Right ventricle myocardium inferior (tissue), 1 donor: ENCODE data around the gene PLLP. TPM values are rescaled to one million over a fixed set of nuclear protein-coding genes. Genes with fewer than 3 reads are reported as not detected.
"Not testable (repeated sequence)": the region's sequence is repeated elsewhere in the genome, so short reads cannot be mapped to it uniquely, and the experiment has no call there.

Experiments
- ATAC-seq: fragments of 200-7000 bp; cut with Tn5 transposase; one replicate; pipeline ENCODE4 v1.9.1; 2020; ENCODE audit warnings: mild to moderate bottlenecking, moderate library complexity
- DNase-seq: peaks from one replicate; pipeline ENCODE4 v3.0.0; 2021; ENCODE audit errors: missing footprints
- intact Hi-C: fragments of 100-400 bp; cut with DNase I; formaldehyde crosslinking; loops from one replicate; pipeline ENCODE4 v1.11.0; 2022
- total RNA-seq: library from RNA; stranded (reverse); fragmentation: NEBNext Ultra II Directional; extraction: Animal tissue kit (Norgen Biotek cat#: 25700); gene quantifications from one replicate; pipeline ENCODE4 v1.2.1, GENCODE V29; 2021
- donor health status: DM: no; HTN: yes; CAD: no; lungs with severe emphysema.

Gene PLLP
- total RNA-seq, 1 donor from 2014 or later, result 3.4 TPM

DNA sequence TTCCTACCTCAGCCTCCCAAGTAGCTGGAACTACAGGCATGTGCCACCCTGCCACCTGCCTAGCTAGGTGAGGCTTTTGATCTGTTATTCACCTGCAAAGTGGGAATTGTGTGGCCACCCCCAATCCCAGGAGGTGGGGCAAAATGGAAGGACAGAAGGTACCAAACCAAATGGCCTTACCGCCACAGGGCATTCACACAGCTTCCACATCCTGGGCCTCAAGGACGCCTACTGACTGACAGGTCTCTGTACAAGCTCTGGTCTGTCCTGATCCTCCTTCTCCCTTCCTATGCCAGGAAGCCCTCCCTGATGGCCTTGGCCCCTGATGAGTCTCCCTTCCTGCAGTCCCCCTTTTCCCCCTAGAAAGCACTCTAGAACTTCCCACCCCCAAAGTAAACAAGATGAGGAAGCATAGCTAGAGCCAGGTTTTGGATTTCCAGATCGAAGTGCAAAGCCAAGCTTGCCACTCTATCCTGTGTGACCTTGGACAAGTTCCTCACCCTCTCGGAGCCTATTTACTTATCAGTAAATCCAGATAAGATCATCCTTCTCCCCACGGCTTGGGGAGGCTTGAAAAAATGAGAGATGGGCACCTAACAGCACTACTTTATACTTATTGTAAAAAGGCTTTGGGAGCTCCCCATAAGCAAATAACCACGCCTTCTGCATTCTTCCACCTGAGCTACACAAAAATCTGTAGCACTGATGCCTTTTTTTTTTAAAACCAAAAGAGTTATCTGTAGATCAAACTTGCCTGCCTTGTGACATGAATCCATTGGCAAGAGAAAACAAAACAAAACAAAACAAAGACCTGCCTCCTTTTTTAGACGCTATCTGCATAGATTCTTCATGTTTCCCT lies 4.5 kb downstream of the PLLP start:
- intact Hi-C loops, result no loop called here
- ATAC-seq, result no peak
- DNase-seq, result no peak

DNA sequence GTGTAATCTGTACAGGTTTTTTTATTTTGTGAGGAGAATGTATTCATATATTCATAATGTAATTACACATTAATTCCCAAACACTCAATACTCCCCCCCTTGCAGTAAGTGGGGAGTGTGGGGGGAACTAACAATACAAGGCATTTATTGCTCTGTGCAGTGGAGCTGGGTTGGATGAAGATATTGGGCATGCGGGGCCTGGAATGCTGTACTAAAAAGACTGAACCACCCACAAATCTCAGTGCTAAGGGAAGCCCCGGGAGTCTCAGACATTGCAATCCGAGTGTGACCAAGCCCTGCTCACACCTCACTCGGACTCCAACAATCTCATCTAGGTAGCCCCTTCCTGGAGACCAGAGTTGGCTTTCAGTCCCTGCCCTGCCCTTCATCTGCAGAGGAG lies 6.0 kb downstream of the PLLP start:
- intact Hi-C loops, result no loop called here
- ATAC-seq (no peak), DNase-seq (no peak)

DNA sequence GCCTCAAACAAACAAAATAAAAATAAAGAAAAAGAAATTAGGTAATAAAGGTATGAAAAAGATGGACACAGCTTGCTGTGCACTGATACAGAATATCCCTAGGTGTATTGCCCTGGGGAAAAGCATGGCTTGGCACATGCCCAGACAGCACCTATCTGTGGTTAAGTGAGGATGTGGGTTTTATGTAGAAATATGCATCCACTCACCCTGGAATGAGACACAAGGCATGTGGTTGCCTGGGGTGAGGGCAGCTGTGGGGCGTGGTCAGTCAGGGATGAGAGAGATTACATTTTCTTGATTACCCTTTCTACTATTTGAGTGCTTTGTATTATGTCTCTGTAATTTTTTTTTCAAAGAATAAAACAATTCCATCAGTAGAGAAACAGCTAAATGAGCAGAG lies 6.9 kb downstream of the PLLP start:
- DNase-seq (no peak), ATAC-seq (no peak)
- intact Hi-C loops, result no loop called here

DNA sequence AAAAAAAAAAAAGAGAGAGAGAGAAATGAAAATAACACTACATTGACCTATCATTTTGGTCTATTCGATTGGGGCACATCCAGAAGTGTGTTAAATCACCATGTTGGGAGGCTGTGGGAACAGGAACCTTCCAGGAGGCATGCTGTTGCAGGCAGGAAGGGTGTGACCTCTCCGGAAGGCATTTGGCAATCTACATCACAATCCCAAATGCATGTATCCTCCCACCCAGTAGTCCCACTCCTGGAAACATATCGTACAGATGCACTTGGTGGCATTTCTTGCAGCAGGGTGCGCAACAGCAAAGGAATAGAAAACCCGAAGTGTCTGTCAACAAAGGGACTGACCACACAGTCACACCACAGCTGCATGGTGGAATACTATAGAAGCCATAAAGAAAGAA lies 7.9 kb downstream of the PLLP start:
- no peak for DNase-seq
- ATAC-seq, result peak; percentile 56
- intact Hi-C loops, result no loop called here

DNA sequence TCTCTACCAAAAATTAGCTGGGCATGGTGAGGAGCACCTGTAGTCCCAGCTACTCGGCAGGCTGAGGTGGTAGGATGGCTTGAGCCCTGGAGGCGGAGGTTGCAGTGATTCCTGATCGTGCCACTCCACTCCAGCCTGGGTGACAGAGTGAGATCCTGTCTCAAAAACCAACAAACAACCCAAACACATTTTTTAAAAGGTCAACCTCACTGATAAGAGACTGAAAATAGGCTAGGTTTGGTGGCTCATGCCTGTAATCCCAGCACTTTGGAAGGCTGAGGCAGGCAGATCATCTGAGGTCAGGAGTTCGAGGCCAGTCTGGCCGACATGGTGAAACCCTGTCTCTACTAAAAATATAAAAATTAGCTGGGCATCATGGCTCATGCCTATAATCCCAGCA lies 8.5 kb downstream of the PLLP start:
- ATAC-seq, intact Hi-C loops, DNase-seq: not testable (repeated sequence)

DNA sequence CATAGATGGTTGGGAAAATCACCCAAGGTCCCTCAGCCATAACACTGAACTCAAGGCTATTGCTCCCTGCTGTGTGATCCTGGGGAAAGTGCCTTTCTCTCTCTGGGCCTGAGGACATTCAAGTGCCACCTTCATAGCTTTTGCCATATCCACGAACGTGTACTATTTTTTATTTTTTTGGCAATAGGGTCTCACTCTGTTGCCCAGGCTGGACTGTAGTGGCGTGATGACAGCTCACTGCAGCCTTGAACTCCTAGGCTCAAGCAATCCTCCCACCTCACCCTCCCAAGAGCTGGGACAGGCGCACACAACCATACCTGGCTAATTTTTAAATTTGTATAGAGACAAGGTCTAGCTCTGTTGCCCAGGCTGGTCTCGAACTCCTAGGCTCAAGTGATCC lies 10.6 kb downstream of the PLLP start:
- no peak for DNase-seq
- intact Hi-C loops, result no loop called here
- ATAC-seq, result no peak

DNA sequence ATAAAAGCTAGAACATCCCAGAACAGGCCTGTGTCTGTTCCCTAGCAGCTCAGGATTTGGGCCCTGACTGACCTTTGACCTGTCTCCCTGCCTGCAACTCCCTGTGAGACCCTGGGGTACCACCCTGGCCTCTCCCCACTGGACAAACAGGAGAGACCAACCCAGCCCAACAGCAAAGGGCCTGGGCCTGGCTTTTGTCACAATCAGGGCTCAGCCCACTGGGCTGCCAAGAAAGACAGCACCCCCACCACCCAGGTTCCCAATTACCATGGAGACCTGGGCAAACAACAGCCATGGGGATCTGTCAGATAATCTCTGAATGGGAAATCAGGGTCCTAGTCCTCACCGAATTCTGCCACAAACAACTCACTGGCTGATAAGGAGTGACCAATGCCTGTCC lies 11.1 kb downstream of the PLLP start:
- DNase-seq (no peak), ATAC-seq (no peak)

DNA sequence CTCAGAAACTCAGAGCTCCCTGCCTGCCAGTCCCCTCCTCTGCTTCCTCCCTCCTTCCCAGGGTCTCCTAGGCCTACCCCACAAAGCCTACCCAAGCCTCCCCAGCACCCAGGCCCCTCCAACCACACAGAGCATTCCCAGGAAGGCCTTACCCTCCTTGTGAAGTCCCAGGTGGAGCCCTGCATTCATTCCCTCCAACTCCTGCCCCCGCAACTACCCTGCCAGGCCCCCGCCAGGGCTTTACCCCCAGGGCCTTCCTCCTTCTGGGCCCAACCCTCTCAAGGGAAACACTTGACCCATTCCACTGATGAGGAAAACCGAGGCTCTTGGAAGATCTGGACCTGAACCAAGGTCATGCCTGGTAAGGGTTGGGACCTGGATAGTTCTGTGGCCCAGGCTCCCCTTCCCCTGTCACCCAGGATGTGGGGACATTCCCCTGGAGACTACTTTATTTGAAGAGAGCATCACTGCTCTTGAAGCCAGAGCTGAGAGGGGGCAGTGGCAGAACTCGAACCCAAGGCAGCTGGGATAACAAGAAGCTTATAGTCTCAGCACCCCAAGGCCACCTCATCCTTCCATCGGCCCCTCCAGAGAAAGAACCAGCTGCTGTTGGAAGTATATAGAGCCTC lies 12.5 kb downstream of the PLLP start:
- no peak for DNase-seq
- no peak for ATAC-seq
- intact Hi-C loops, result no loop called here

More for the DNA sequence above, 11.1 kb downstream of the PLLP start:
- intact Hi-C loops, result no loop called here

DNA sequence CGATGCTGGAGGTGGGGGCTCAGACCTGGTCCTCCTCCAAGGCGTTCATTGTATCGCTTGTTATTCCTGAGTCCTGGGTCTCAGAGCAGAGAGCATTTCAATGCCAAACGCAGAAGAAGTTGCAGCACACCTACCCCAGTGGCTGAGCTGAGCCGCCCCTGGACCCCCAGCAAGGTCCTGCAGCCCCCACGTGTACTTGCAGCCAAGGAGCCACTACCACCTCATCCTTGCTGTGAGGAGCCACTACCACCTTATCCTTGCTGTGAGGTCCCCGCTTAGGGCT lies 13.5 kb downstream of the PLLP start:
- no peak for ATAC-seq
- intact Hi-C loops, result no loop called here
- DNase-seq, result no peak

DNA sequence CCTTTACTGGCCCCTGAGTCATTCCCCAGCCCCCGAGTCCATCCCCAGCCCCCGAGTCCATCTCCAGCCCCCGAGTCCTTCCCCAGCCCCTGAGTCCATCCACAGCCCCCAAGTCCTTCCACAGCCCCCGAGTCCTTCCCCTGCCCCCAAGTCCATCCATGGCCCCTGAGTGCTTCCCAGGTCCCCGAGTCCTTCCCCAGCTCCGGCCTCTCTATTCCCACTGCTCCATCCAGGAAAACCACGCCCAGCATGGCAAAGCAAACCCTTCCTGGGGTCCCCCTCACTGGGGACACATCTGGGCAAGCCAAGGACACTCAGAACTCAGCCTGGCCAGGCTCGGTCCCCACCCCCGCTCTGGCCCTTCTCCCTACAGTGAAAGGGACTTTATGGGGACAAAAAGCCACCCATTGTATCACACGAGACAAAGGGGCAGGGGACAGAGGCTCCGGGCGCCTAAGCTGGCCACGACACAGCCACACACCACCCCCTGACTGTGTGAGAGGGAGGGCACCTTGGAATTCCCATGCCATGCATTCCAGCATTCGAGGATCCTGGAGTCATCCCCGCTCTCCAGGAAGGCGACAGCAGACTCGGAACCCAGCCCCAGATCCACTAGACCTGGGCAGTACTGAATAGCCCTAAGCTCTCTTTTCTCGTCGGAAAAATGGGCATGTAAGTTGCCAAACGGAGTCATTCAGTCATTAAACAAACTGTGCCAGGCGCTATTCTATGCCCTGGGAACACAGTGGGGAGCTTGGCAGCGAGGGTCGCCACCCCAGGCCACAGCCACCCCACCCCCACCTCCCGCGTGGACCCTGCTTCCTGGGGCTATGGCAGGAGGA lies 14.0 kb downstream of the PLLP start:
- no peak for DNase-seq
- intact Hi-C loops, result no loop called here
- no peak for ATAC-seq

DNA sequence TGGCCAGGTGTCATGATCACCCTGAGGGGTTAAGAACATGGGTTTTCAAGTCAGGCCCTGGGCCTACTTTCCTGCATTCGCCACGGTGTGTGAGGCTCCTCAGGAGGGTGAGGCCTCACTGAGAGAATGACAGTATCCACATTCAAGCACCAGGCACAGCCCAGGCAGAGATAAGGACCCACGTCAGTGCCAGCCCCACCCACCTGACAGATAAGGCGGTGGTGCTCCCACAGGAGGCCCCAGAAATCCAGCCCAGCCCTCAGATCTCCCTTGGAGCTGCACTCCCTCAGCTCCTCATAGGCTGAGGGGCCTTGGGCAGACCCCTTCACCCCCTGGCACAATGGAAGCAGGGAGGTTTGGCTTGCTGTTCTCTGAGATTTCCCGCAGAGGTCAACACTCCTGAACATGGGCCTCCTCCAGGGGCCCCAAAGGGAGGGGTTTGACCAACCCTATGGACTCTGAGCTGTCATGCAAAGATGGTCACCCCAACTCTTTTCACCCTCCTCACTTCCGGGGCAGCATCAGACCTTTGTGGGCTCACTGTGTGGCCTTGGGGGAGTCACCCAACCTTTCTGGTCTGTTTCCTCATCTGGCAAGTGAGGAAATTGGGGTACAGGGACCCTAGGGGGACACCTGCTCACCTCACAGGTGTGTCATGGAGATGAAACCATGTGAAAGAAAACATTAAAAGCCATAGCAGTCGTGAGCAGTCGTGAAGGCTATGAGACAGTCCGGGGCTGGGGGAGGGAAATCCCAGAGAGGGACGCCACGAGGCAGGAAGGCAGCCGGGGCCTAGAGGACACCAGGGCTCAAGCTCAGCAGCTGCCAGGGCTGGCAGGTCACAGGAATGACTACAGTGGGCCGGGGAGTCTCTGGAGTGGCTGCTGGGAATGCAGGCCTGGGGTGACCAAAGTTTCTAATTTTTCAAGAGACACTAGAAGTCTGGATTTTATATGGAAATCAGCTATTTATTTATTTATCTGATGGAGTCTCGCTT lies 15.4 kb downstream of the PLLP start:
- intact Hi-C loops, result no loop called here
- peak; percentile 73 for DNase-seq
- peak; percentile 70 for ATAC-seq

DNA sequence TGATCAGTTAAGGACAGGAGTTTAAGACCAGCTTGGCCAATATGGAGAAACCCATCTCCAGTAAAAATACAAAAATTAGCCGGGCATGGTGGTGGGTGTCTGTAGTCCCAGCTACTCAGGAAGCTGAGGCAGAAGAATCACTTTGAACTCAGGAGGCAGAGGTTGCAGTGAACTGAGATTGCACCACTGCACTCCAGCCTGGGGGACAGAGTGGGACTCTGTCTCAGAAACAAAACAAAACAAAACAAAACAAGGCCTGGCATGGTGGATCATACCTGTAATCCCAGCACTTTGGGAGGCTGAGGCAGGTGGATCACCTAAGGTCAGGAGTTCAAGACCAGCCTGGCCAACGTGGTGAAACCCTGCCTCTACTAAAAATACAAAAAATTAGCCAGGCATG lies 17.1 kb downstream of the PLLP start:
- intact Hi-C loops, ATAC-seq, DNase-seq: not testable (repeated sequence)

DNA sequence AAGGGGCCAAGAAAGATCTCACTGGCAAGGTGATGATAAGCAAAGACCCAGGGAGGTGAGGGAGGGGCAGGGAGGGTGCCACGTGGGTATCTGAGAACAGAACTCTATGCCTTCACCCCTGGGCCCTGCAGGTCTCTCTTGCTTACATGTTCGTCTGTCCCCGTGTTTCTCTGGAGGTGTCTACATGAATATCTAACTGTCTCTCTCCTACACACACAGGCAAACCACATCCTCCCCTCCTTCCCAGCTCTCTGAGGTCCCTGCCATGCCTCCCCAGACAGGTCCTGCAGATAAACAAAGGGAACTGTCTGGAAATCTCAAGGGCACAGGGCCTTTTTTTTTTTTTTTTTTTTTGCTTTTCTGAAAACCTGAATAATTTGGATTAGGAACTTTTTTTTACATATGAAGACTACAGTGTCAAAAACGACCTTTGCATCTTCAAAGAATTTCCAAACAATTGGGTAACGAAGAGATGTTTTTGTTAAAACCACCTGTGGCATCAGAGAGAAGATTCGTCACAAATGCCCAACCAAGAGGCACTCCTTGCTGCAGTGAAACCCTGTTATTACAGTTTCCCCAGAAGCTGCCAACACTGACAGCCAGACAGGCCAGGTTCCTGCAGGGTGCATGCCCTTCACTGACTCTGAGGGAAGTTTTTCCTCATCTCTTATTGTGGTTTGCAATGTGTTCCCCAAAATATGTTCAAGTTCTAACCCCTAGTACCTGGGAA lies 17.8 kb downstream of the PLLP start:
- intact Hi-C loops, result no loop called here
- no peak for DNase-seq
- peak; percentile 29 for ATAC-seq

DNA sequence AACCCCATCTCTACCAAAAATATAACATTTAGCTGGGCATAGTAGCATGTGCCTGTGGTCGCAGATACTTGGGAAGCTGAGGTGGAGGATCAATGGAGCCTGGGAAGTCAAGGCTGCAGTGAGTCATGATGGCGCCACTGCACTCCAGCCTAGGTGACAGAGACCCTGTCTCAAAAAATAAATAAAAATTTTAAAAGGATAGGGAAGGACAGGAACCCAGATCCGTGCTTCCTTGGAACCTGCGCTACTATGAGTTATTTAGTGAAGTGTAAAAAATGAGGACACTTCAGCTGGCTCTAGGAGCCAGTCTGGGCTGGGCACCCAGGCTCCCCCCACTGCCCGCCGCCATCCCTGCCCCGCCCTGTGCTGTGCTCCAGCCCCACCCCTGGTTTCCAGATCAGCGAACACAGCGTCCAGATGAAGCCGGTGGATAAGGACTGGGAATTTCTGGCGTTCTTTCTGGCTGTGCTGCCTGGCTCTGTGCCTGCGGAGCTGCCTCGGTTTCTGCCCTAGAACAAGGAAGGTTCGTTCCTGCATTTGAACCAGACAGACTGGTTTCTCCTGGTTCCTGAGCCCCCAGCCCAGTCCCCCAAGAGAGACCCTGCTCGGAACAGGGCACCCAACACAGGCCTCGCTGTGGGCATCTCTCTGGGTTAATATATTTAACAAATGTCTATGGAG lies 18.5 kb downstream of the PLLP start:
- intact Hi-C loops, result no loop called here
- peak; percentile 80 for DNase-seq
- ATAC-seq, result peak; percentile 89

DNA sequence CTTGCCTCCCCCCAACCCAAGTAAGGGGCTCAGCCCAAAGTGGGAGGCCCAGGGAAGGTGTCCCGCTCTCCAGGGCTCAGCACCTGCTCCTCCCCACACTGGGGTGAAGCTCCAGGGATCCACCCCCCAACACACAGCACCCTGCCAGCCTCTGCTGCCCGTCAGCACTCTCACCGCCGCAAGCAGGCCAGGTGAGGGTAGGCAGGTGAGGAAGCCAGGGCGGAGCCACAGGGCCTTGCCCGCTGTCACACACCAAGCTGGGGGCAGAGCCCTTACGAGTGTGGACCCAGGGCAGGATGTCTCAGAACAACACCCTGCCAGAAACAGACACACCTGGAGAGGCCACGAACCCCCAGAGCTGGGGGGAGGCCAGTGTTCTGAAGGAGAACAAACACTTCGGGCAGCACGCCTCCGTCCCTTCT lies 19.5 kb downstream of the PLLP start:
- DNase-seq (peak; percentile 63), ATAC-seq (no peak)
- intact Hi-C loops, result no loop called here

DNA sequence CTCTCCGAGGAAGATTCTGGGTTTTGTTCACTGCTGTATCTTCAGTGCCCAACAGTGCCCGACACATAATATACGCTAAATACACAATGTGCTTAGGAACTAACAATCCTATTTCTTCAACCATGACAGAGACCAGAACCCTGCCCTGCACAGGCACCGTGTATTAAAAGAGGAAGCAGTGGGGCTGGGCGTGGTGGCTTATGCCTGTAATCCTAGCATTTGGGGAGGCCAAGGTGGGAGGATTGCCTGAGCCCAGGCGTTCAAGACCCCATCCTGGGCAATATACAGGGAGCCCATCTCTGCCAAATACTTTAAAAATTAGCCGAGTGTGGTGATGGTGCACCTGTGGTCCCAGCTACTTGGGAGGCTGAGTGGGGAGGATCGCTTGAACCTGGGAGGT lies 20.1 kb downstream of the PLLP start:
- DNase-seq, result peak; percentile 74
- intact Hi-C loops, result no loop called here
- ATAC-seq, result no peak

DNA sequence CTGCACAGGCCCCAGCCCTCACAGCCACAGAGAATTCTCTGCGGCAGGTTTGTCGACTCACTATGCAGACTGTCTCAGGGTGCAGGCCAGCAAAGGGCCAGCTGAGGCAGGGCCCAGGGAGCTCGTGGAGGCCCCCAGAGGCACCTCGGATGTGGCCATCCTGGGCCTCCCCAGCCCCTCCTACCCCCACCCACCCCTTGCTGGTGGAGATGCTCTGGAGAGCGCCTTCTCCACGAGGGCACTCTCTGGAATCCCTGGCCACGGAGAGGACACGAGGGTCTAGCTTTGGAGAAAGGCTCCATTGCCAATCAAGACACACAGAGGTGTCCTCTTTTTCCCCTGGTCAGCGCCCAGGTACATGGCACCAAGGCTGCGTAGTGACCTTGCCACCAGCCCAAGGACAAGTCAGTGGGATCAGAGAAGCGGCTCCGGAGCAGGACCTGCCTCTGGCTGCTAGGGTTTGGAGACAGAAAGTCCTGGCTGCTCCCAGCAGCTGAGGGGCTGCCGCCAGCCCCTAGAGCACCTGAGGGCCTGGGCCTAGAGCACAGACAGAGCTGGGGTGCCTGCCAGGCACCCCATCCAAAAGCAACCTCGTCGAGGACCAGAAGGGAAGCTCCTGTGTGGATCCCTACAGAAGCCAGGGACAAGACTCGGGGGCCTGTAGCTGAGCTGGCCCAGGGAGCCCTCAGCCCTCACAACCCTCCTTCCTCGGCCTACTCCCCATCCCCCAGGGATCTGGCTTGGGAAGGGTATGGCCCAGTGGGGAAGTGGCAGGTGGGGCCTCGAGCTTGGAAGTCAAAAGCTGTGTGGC lies 20.7 kb downstream of the PLLP start:
- ATAC-seq, result no peak
- intact Hi-C loops, result no loop called here
- no peak for DNase-seq
